GM19240 (cell line): ENCODE measurements around the gene MARVELD2.
A peak's percentile ranks its signal among the peaks of the same experiment; 100 is the strongest.
"Not testable (repeated sequence)": the region's sequence is repeated elsewhere in the genome, so short reads cannot be mapped to it uniquely, and the experiment has no call there.

ENCODE experiments used
- DNase-seq: peaks from one replicate; pipeline ENCODE4 v3.0.0; 2011; ENCODE audit warnings: low spot score; ENCODE audit not compliant: insufficient read length

Gene MARVELD2

DNA sequence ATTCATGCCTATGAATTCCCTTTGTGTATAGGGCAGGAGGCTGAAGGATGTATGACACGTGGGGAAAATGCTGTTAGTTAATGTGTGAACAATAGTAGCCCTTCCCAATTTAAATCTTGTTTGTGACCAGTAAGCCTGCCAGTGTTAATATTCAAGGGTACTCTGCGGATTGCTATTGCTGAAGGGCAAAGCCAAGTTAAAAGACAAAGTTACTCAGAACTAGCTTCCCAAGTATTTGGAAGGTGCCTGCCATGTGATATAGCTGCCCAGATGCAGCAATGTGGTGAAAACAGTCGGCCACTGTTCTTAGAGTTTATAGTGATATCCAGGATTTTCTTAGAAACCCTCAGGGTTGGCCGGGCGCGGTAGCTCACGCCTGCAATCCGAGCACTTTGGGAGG lies 34.6 kb downstream of the MARVELD2 start:
- DNase-seq: no peak

DNA sequence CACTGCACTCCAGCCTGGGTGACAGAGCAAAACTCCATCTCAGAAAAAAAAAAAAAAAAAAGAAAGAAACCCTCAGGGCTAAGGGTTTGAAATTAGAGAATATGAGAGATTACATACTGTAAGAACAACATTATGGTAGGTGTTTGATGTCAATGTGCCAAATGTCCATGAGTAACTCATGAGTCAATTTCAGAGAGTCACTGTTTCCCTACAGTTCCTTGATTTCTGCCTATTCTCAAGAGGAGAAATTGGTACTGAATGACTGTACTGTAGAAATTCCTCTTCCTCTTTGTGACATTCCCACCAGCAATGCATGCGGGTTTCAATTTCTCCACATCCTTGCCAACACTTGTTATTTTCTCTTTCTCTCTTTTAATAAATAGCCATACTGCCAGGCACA lies 35.2 kb downstream of the MARVELD2 start:
- DNase-seq: no peak

DNA sequence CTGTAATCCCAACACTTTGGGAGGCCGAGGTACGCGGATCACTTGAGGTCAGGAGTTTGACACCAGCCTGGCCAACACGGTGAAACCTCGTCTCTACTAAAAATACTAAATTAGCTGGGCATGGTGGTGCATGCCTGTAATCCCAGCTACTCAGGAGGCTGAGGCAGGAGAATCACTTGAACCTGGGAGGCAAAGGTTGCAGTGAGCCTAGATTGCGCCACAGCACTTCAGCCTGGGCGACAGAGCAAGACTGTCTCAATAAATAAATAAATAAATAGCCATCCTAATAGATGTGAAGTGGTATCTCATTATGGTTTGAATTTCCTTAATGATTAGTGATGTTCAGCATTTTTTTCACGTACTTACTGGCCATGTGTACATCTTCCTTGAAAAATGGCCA lies 35.6 kb downstream of the MARVELD2 start:
- not testable (repeated sequence) for DNase-seq

DNA sequence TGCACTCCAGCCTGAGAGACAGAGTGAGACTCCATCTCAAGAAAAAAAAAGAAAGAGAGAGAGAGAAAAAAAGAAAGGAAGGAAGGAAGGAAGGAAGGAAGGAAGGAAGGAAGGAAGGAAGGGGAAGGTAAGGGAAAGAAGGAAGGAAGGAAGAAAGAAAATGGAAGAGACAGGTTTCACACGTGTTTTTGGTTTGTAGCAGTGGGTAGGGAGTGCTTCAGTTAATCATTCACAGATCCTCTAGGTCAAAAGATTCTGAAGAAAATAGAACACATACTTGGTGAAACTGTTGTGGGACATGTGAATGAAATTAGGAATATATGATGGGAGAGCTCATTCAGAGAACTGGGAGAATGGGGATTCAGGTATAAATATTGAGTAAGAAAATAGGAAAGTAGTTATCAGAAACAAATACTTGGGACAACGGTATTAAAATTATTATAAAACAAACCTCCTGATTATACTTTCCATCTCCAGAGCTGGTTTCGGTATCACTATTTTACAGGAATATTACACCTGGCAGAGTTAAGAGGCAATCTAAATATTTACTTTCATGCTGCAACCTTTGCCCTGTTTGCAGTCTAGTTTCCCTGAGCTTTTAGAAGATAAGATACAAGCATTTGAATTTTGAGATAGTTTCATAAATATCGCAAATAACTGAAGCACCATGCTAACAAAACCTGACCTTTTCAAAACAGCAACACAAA lies 37.2 kb downstream of the MARVELD2 start:
- no peak for DNase-seq

DNA sequence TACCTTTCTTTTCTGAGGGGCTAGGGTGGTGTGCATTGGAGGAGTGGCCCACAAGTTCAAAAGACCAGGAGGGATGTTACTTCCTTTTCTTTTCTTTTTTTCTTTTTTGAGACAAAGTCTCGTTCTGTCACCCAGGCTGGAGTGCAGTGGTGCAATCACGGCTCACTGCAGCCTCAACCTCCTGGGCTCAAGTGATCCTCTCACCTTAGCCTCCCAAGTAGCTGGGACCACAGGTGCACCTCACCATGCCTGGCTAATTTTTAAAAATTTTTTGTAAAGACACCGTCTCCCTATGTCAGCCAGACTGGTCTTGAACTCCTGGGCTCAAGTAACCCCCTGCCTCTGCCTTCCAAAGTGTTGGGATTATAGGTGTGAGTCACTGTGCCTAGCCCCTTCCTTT lies 38.6 kb downstream of the MARVELD2 start:
- not testable (repeated sequence) for DNase-seq

DNA sequence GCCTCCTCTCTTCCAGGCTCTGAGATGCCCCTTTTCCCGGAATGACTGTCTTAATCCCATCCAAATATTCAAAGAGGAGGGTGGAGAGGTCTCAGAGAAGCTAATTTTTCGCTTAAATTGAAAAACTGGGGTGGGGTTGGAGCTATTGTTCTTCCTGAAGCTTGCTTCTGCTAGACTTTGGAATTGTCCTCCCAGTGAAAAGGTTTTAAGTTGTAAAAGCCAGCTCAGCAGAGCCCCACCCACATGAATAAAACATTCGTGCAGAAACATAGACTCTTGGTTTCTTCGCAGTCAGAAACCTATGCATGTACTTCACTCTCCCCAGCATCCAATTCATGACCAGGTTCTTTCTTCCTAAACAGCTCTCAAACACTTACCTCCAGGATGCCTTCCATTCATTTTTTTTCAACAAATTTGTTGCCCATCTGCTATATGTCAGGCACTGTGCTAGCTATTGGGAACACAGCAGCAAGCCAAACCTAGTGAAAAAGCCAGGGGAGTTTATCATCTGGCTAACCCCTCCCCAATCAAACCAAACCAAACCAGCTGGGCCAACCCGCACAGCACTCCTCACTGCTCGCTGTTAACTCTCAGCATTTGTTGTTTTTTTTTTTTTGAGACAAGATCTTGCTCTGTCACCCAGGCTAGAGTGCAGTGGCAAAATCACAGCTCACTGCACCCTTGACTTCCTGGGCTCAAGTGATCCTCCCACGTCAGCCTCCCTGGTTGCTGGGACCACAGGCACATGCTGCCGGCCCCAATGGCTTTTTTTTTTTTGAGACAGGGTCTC lies 39.7 kb downstream of the MARVELD2 start:
- no peak for DNase-seq

DNA sequence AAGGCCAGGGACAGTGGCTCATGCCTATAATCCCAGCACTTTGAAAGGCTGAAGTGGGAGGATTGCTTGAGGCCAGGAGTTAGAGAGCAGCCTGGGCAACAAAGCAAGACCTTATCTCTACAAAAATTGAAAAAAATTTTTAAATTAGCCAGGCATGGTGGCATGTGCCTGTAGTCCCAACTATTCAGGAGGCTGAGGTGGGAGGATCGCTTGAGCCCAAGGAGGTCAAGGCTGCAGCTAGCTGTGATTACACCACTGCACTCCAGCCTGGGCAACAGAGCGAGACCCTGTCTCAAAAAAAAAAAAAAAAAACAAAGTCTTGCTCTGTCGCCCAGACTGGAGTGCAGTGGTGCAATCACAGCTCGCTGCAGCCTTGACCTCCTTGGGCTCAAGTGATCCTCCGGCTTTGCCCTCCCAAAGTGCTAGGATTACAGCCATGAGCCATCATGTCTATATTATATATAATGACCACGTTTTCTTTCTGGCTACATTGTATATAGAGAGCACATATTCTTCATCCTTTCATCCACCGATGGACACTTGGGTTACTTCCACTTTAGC lies 40.6 kb downstream of the MARVELD2 start:
- DNase-seq: not testable (repeated sequence)

DNA sequence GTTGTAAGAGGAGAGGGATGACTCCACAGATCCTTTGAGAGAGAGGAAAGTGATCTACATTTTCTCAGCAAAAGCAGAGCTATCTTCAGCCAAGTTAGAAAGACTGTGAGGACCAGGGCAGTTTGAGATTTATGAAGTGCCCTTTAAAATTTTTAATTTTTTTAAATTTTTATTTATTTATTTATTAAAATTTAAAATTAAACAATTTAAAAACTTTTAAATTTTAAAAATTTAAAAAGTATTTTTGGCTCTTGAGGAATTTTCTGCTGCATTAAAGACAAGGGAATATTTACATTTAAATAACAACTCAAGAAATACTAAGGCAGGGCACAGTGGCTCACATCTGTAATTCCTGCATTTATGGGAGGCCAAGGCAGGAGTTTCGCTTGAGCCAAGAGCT lies 47.3 kb downstream of the MARVELD2 start:
- no peak for DNase-seq

DNA sequence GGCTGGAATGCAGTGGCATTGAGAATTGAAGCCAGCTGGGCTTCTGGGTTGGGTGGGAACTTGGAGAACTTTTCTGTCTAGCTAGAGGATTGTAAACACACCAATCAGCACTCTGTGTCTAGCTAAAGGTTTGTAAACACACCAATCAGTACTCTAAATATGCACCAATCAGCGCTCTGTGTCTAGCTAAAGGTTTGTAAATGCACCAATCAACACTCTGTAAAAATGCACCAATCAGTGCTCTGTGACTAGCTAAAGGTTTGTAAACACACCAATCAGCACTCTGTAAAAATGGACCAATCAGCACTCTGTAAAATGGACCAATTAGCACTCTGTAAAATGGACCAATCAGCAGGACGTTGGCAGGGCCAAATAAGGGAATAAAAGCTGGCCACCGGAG lies 51.5 kb downstream of the MARVELD2 start:
- not testable (repeated sequence) for DNase-seq

DNA sequence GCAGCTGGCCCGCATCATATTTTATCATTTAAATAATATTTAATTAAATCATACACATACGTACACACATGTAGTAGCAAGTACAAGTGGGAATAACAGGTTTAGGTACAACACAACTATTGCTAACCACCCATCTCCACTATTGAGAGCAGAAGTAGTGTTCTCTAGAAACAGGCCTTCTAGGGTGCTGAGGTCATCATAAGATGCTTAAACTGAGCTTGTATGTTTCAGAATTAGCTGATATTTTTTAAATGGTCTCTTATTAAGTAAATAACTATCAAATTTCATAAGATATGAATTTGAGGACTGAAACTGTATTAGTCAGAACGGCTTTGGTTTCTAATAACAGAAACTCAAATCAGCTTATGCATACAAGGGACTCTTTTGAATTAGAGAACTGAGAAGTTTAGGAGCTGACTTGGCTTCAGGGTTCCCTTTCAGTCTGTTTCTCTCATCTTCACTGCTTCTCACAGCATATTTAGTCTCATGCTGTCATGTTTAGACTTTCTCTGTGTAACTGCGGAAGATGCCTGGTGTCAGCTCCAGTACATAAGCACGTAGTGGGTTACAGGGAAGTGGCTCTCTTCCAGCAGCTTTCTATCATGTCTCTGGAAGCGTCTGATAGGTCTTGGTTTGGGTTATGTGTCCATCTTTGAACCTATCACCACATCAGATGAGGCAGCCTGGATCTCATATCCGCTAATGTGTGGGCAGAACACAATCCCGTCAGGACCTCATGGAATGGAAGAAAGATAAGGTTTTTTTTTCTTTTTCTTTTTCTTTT lies 52.7 kb downstream of the MARVELD2 start:
- DNase-seq: peak; percentile 56

DNA sequence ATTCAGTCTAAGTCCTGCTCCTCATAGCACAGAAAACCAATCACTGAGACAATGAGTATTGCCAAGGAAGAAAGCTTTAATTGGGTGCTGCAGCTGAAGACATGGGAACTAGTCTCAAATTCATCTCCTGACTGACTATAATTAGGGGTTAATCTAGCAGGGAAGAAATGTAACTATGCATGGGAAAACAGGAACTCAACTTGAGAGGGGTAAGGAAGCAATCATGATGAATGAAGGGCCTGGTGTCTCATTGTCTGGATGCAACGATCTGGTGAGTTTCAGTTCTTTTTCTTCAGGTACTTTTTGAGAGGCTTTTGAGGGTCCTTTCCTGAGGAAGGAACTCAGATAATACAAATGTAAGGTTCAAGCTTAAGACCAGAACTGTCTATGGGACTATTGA lies 53.7 kb downstream of the MARVELD2 start:
- DNase-seq: no peak

DNA sequence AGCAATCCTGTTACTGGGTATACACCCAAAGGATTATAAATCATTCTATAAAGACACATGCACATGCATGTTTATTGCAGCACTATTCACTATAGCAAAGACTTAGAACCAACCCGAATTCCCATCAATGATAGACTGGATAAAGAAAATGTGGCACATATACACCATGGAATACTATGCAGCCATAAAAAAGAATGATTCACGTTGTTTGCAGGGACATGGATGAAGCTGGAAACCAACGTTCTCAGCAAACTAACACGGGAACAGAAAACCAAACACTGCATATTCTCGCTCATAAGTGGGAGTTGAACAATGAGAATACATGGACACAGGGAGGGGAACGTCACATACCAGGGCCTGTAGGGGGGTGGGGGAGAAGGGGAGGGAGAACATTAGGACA lies 56.6 kb downstream of the MARVELD2 start:
- DNase-seq: not testable (repeated sequence)

DNA sequence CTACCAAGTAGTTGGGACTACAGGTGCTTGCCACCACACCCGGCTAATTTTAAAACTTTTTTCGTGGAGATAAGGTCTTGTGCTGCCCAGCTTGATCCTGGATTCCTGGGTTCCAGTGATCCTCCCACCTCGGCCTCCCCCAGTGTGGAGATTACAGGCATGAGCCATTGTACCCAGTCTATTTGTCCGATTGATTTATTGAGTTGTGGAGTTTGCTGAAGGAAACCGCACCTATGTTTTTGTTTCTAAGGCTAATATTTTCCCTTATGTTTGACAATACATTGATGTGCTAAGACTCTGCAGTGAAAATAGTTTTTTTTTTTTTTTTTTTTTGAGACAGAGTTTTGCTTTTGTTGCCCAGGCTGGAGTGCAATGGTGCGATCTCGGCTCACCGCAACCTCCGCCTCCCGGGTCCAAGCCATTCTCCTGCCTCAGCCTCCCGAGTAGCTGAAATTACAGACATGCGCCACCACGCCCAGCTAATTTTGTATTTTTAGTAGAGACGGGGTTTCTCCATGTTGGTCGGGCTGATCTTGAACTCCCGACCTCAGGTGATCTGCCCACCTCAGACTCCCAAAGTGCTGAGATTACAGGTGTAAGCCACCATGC lies 57.7 kb downstream of the MARVELD2 start:
- DNase-seq: not testable (repeated sequence)

DNA sequence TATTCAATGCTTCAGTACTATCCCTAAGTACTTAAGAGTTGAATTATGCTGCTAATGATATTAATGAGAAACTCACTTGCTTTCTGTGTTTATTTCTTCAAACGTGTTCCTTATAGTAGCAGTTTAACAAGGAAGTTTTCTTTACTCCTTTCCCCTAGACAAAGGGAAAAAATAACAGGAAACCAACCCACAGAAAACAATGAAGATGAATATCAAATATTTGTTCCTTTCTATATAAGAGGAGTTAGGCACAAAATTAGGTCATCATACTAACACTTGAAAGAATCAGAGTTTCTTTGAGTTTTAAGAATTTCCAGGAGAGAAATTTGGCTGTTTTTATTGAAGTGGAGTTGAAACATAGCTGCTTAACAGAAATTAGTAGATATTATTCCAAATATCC lies 62.3 kb downstream of the MARVELD2 start:
- no peak for DNase-seq

DNA sequence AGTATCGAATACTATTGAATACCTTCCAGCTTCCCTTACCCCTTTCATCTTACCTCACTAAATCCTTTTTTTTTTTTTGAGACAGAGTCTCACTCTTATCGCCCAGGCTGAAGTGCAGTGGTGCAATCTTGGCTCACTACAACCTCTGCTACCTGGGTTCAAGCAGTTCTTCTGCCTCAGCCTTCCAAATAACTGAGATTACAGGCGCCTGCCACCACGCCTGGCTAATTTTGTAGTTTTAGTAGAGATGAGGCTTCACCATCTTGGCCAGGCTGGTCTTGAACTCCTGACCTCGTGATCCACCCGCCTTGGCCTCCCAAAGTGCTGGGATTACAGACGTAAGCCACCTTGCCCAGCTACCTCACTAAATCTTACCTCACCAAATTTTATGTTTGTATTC lies 63.4 kb downstream of the MARVELD2 start:
- not testable (repeated sequence) for DNase-seq

DNA sequence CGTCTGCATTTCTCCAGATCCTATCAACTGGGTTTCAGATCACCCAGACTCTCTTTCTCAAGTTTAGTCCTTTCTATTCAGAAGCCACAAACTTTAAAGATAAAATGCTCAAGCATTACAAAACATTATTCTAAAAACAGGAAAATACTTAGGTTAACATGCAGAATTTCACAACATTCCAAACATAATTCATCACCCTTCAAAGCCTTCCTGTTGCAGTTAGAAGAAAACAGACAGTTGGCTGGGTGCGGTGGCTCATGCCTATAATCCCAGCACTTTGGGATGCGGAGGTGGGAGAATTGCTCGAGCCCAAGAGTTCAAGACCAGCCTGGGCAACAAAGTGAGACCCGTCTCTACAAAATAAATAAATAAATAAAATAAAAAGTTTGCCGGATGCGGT lies 70.0 kb downstream of the MARVELD2 start:
- DNase-seq: no peak

DNA sequence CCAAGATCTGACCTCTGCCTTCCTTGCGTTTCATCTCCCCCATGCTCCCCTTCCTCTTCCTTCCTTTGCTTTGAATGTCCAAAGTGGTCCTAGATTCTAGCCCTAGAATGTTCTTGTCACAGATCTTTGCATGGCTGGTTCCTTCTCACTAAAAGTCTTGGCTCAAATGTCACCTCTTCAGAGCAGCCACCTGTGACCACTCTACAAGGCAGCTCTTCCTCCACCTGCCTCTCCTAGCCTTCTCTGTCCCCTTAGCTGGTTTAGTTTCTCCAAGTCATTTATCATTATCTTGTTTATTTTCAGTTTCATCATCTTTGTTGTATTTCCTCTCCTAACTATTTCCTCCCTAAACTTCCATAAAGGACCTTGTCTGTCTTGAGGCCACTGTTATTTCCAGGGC lies 70.6 kb downstream of the MARVELD2 start:
- no peak for DNase-seq

DNA sequence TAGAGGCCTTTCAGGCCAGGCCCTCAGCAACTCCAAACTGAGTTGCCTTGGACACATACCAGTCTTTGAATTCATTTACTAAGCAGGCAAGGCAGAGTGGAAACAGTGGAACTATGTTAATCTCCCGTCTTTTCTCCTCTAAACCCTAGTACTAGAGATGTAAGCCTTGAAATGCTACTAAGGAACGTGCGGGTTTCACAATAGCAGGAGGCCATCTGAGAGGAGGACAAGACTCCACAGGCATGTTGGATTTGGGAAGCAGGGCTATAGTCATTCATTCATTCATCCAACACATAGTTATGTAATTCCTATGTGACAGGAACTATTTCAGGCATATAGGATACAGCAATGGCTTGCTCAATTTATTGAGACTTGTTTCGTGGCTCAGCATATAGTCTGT lies 74.3 kb downstream of the MARVELD2 start:
- no peak for DNase-seq

DNA sequence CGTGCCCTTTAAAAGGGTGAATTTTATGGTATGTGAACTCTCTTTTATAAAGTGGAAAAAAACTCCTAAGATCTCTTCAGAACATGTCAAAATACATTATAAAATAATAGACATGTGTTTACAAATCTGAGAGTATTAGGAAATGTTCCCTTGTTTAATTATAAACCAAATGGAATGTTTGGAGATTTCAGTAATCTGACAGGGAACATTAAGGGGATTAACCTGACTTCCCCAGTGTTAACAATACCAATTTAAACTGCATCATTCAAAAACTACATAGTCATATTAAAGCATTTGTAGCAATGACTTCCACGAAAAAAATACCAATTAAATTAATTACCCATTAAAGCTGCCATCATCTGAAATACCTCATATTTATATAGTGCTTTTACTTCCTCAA lies 76.1 kb downstream of the MARVELD2 start:
- no peak for DNase-seq

DNA sequence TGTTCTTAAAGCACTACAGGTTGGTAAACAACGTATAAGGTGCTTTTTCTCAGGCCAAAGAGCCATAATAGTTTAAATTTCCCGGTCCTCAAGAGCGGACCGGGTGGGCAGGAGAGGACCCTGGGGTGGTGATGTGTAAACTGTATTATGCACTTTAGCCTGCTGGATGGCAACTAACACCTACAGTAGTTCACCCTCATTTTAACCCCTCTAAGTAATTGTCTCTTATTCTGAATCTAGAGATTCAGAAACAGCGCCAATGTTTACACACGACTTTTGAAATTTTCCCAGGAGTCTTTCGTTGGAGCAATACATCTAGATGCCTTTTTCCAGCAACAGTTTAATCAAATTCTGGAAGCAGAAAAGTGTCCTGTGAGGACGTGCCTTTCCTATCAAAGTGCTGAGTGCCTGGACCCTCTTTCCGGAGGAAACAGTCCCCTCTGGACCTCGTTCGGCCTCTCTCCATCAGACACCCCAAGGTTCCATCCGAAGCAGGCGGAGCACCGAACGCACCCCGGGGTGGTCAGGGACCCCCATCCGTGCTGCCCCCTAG lies 77.0 kb downstream of the MARVELD2 start:
- DNase-seq: no peak

DNA sequence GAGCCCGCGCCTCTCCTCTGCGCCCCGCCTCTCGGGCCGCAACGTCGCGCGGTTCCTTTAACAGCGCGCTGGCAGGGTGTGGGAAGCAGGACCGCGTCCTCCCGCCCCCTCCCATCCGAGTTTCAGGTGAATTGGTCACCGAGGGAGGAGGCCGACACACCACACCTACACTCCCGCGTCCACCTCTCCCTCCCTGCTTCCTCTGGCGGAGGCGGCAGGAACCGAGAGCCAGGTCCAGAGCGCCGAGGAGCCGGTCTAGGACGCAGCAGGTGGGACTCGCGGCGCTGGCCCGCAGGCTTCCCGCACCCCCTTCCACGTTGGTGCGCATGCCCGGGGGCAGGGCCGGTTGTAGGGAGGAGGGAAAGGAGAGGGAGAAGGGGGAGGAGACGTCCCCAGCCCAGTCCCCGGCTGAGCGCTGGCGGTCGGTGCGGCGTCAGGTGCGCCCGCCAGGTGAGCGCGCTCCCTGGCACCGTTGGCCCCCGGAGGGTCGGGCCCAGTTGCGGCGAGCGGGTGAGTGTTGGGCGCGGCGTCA lies 77.5 kb downstream of the MARVELD2 start, which contains the start of gene OCLN:
Gene OCLN (plus strand): TSS at position 400 of the 532 bp plus-strand sequence. CDS start 11,455 bp downstream, outside the sequence.
- DNase-seq: peak; percentile 47
